AG04449 (cell line): ENCODE results near the gene CCDC134.

Source experiments
- CTCF ChIA-PET: fragments of 350-600 bp; formaldehyde crosslinking; extraction: SDS; loops from one replicate; lab custom pipeline; 2021; ENCODE audit warnings: antibody characterized with exemption; lab: Yijun Ruan, JAX
- POLR2A ChIA-PET: fragments of 400-600, 350-600 bp; formaldehyde crosslinking; extraction: SDS; loops from one replicate; lab custom pipeline; 2020; ENCODE audit warnings: antibody characterized with exemption, inconsistent platforms; lab: Yijun Ruan, JAX
- DNase-seq: peaks from one replicate; pipeline ENCODE4 v3.0.0-alpha.2; 2010; ENCODE audit warnings: low read depth, low spot score
- H3K4me3 ChIP-seq: 2 replicates; pipeline ENCODE4 v1.5.1; 2011; ENCODE audit warnings: low read depth, mild to moderate bottlenecking, control low read depth, low read length
- CTCF ChIP-seq: IDR thresholded peaks from one replicate; pipeline ENCODE4 v1.5.1; 2011; ENCODE audit warnings: mild to moderate bottlenecking, moderate library complexity, low read length, control low read depth, inconsistent platforms; ENCODE audit not compliant: insufficient read depth; ENCODE audit errors: missing control alignments

Gene CCDC134

GRCh38 chr22:41841085-41841712 lies 40.7 kb downstream of the CCDC134 start:
- CTCF ChIA-PET: interaction anchor here (1.1 to 4.8 kb wide), 2 partner anchors 17 to 143 kb away, joined by 4 to 24 read pairs; no protein-coding TSS in a partner anchor
- no peak for DNase-seq
- TF ChIP-seq CTCF: no peak
- H3K4me3 ChIP-seq: no peak overlapping the region
- POLR2A ChIA-PET: no interaction called here

DNA sequence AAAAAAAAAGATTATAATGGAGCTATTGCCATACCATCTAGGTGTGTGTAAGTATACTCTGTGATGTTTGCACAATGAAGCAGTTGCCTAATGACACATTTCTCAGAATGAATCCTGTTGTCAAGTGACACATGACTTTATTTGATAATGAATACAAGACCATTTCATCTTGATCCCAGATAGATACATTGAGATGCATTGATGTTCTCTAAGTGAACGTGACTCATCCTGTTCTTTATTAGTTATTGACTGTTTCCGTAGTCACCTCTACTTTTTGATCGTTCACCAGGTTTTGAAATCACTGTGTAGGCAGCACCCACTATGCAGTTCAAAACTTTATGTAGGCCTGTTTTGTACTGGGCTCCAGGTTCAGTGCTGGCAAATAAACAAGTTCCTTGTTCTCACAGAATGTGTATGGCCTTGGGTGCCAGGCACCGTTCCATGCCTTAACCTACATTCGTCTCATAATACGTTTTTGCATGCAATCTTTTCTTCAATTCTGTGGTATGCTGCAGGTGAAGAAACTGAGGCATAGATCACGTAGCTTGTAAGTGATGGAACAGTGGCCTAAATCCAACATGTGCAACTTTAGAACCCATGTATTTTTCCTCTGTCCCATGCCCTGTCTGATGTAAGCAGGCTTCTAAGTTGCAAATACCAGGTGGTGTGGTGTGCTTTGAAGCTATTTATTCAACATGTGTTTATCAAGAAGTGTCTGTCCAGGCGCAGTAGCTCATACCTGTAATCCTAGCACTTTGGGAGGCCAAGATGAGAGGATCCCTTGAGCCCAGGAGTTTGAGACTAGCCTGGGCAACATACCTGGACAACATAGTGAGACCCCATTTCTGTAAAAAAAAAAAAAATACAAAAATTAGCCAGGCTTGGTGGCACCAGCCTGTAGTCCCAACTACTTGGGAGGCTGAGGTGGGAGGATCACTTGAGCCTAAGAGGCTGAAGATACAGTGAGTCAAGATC lies 42.8 kb downstream of the CCDC134 start:
- CTCF ChIA-PET: interaction anchor here (0.9 to 4.8 kb wide), 4 partner anchors 10 to 103 kb away, joined by 3 to 24 read pairs (median 4); partner anchors contain the start of gene SREBF2
- POLR2A ChIA-PET: interaction anchor here (1.7 kb wide), 1 partner anchor 11 kb away, joined by 5 read pairs; the partner anchor contains the start of gene SREBF2
- DNase-seq: no peak
- TF ChIP-seq CTCF: no peak
- no peak overlapping the region for H3K4me3 ChIP-seq

DNA sequence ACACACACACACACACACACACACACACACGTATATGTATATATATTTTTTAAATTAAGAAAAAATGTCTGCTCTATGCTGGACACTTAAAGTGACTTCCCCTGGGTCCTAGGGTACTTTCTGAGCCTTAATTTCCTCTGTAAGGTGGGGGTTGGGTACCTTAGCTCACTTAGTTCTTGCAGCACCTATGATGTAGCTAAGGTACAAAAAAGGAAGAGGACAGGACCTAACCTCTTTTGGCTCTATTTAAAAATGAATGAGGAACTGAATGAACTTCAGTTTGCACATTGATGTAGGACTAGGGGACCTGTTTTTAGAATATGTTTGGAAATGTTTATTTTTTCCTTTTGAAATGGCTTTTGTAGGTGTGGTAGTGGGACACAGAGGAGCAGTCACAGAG lies 43.6 kb downstream of the CCDC134 start:
- CTCF ChIA-PET: interaction anchor here (0.8 kb wide), 1 partner anchor 82 kb away, joined by 3 read pairs; no protein-coding TSS in a partner anchor
- no peak for DNase-seq
- TF ChIP-seq CTCF: no peak
- H3K4me3 ChIP-seq: no peak overlapping the region
- POLR2A ChIA-PET: interaction anchor here (0.8 kb wide), 1 partner anchor 12 kb away, joined by 4 read pairs; no protein-coding TSS in a partner anchor

- ChIA-PET CTCF (interaction anchor here (0.8 kb wide), 1 partner anchor 81 kb away, joined by 3 read pairs; no protein-coding TSS in a partner anchor), POLR2A (interaction anchor here (0.8 kb wide), 1 partner anchor 12 kb away, joined by 4 read pairs; no protein-coding TSS in a partner anchor)
- no peak for DNase-seq
- no peak for TF ChIP-seq CTCF
- H3K4me3 ChIP-seq: no peak overlapping the region
Measured at GRCh38 chr22:41844513-41844912, 44.0 kb downstream of the CCDC134 start.

DNA sequence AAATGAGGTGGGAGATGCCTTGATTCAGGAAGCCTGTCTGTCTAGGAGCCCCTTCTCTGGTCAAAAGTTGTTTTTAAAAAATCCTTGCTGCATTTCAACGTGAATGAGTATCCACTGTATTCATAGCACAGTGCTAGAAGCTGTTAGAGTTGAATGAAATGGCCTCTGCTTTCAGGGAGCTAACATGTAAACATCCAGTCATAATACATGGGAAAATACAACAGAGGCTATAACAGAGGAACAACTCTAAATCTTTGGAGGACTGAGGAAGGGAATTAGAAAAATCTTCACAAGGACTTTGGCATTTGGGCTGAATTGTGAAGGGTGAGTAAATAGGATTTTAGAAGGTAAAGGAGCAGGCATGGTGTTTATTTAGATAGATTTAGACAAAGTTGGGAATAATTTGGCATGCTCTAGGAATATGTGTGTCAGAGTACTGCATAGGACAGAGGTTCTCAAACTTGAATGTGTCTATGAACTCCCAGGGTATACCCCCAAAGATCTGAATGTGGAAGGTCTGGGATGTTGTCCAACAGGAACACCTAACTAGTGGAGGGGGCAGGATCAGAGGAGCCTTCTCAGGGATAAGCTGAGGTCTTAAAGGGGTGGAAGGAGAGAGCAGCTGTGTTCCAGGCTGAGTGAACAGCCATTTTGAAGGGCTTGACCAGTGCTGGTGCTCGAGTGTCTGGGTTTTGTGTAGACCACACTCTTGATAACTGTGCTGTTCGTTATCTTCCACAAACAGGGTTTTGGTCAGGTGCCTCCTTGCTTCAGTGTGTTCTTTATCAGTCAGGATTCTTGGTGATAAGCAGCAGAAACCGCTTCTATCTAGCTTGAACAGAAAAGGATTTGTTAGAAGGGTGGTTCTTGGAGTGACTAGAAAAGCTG lies 45.1 kb downstream of the CCDC134 start:
- ChIA-PET CTCF (interaction anchor here (0.8 to 3.5 kb wide), 3 partner anchors 12 to 95 kb away, joined by 3 to 16 read pairs (median 3); no protein-coding TSS in a partner anchor), POLR2A (no interaction called here)
- DNase-seq: no peak
- no peak overlapping the region for H3K4me3 ChIP-seq
- no peak for TF ChIP-seq CTCF
